SH-SY5Y (cell line): ENCODE data around the gene FUNDC1.

ENCODE experiments used
- GATA2 ChIP-seq: IDR thresholded peaks from 2 replicates; pipeline ENCODE4 v1.6.1; 2011; ENCODE audit warnings: mild to moderate bottlenecking, low read depth, low read length
- GATA3 ChIP-seq: IDR thresholded peaks from 2 replicates; pipeline ENCODE4 v1.6.1; 2011; ENCODE audit warnings: low read depth, mild to moderate bottlenecking, low read length, moderate library complexity

GRCh38 chrX:44568196-44568595, 25.5 kb upstream of the FUNDC1 start:
- TF ChIP-seq GATA2 (no peak), GATA3 (no peak)
